ENCODE measurements around the gene CRABP2.

DNA sequence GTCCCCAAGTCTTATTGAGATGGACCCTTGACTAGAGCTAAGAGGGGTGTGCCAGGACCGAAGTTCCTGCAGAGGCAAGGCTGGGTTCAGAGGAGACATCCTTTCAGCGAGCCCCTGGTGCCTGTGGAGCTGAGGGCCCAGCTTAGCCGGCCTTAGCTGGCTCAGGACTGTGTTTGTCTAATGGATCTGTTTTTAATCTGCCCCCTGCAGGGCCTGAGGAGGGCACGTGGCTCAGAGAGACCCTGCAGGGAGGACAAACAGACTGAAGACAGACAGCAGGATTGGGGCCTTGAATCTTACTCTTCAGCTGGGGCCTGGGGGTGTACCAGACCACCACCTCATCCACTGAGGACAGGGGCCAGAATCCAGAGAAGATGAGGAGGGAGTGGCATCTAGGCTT lies 1.6 kb downstream of the CRABP2 start:
- TF ChIP-seq, protein P1, sequence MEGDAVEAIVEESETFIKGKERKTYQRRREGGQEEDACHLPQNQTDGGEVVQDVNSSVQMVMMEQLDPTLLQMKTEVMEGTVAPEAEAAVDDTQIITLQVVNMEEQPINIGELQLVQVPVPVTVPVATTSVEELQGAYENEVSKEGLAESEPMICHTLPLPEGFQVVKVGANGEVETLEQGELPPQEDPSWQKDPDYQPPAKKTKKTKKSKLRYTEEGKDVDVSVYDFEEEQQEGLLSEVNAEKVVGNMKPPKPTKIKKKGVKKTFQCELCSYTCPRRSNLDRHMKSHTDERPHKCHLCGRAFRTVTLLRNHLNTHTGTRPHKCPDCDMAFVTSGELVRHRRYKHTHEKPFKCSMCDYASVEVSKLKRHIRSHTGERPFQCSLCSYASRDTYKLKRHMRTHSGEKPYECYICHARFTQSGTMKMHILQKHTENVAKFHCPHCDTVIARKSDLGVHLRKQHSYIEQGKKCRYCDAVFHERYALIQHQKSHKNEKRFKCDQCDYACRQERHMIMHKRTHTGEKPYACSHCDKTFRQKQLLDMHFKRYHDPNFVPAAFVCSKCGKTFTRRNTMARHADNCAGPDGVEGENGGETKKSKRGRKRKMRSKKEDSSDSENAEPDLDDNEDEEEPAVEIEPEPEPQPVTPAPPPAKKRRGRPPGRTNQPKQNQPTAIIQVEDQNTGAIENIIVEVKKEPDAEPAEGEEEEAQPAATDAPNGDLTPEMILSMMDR (CRISPR knock-in tag; IDR thresholded peaks at IDR 0.05), result no peak
- TF ChIP-seq DNMT3B (CRISPR knock-in tag; conservative IDR thresholded peaks at IDR 0.05), result no peak
- TF ChIP-seq POLR2A (IDR thresholded peaks at IDR 0.05; ENCODE audit: insufficient read depth in 1 of 2, low read depth in 2 of 2, low read length in 2 of 2), result no peak
